OCI-LY3 (cell line): ENCODE measurements around the gene AHNAK.

Source experiments
- H2AFZ ChIP-seq: fragments of 200-600, 300-600 bp; shearing (Covaris generic); 2 replicates; pipeline ENCODE4 v1.6.0; 2014; ENCODE audit warnings: antibody characterized with exemption, low read depth, low read length
- H3K27ac ChIP-seq: fragments of 200-600, 300-600 bp; sonication (generic); 2 replicates; pipeline ENCODE4 v1.5.1; 2014; ENCODE audit warnings: mild to moderate bottlenecking, low read length, moderate library complexity, mixed read lengths
- H3K27me3 ChIP-seq: fragments of 200-600, 300-600 bp; sonication (generic); 2 replicates; pipeline ENCODE4 v1.6.1; 2014; ENCODE audit warnings: low read depth, low read length, mixed read lengths
- H3K36me3 ChIP-seq: fragments of 200-600, 300-600 bp; sonication (generic); replicated peaks from 2 replicates; pipeline ENCODE3; 2014; ENCODE audit warnings: low read depth, low read length, mixed read lengths
- H3K4me1 ChIP-seq: fragments of 300-600, 200-600 bp; sonication (generic); 2 replicates; pipeline ENCODE4 v1.6.1; 2014; ENCODE audit warnings: low read length, mixed read lengths
- H3K4me2 ChIP-seq: fragments of 200-600, 300-600 bp; sonication (generic); 2 replicates; pipeline ENCODE4 v1.6.1; 2014; ENCODE audit warnings: low read length, mixed read lengths
- H3K4me3 ChIP-seq: fragments of 300-600, 200-600 bp; sonication (generic); 2 replicates; pipeline ENCODE4 v1.5.1; 2014; ENCODE audit warnings: antibody characterized with exemption, mild to moderate bottlenecking, low read length, moderate library complexity
- H3K79me2 ChIP-seq: fragments of 300-600, 200-600 bp; shearing (Covaris generic); 2 replicates; pipeline ENCODE4 v1.6.1; 2014; ENCODE audit warnings: mild to moderate bottlenecking, low read length, mixed read lengths
- H3K9ac ChIP-seq: fragments of 300-600, 200-600 bp; shearing (Covaris generic); 2 replicates; pipeline ENCODE4 v1.6.0; 2014; ENCODE audit warnings: mild to moderate bottlenecking, low read length, moderate library complexity
- H3K9me3 ChIP-seq: fragments of 200-600, 300-600 bp; shearing (Covaris generic); 2 replicates; pipeline ENCODE4 v1.6.1; 2014; ENCODE audit warnings: low read length, mixed read lengths; ENCODE audit not compliant: insufficient read depth
- H4K20me1 ChIP-seq: fragments of 200-600, 300-600 bp; sonication (generic); 2 replicates; pipeline ENCODE4 v1.6.1; 2016; ENCODE audit warnings: low read length, mixed read lengths; ENCODE audit not compliant: insufficient read depth
- EZH2phosphoT487 ChIP-seq: fragments of 200-600 bp; shearing (Covaris generic); IDR thresholded peaks from 2 replicates; pipeline ENCODE4 v1.6.1; 2018; ENCODE audit warnings: antibody characterized with exemption, mixed run types, low read depth
- TF ChIP-seq, protein P1 (sequence below): fragments of 200-600, 300-600 bp; sonication (generic); IDR thresholded peaks from 2 replicates; pipeline ENCODE4 v1.5.1; 2014; ENCODE audit warnings: antibody characterized with exemption, low read length, low read depth

Gene AHNAK

DNA sequence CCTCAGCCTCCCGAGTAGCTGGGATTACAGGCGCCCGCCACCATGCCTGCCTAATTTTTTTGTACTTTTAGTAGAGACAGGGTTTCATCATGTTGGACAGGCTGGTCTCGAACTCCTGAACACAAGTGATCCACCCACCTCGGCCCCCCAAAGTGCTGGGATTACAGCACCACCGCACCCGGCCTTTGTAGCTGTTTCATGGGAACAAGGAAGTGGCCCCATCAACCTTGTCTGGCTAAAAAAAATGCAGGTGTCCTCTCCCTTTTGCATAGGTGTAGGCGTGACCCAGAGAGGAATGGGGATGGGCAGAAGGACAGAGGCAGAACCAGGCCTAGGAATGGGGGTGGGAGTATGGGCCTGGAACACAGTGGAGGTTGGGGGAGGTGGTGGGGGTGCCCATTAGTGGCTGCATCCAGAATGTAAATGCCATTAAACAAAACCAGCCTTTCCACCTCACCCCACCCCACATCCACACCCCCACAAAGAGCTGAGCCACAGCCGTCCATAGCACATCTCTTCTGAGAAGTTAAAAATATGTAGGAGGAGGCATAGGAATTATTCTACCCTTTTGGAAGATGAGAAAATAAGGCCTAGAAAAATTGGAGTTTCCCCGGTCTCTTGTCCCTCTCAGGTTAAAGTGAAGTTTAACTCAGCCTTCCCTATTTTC lies 150.6 kb downstream of the AHNAK start:
- no peak overlapping the region for H3K27ac ChIP-seq
- no peak overlapping the region for H3K4me2 ChIP-seq
- H3K4me1 ChIP-seq = peaks cover 4% of the 10 kb centered on the region
- H3K9me3 ChIP-seq = no peaks in the 10 kb centered on the region
- no peak overlapping the region for H3K9ac ChIP-seq
- TF ChIP-seq EZH2phosphoT487 = no peak
- TF ChIP-seq, protein P1, sequence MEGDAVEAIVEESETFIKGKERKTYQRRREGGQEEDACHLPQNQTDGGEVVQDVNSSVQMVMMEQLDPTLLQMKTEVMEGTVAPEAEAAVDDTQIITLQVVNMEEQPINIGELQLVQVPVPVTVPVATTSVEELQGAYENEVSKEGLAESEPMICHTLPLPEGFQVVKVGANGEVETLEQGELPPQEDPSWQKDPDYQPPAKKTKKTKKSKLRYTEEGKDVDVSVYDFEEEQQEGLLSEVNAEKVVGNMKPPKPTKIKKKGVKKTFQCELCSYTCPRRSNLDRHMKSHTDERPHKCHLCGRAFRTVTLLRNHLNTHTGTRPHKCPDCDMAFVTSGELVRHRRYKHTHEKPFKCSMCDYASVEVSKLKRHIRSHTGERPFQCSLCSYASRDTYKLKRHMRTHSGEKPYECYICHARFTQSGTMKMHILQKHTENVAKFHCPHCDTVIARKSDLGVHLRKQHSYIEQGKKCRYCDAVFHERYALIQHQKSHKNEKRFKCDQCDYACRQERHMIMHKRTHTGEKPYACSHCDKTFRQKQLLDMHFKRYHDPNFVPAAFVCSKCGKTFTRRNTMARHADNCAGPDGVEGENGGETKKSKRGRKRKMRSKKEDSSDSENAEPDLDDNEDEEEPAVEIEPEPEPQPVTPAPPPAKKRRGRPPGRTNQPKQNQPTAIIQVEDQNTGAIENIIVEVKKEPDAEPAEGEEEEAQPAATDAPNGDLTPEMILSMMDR = no peak
- H3K27me3 ChIP-seq = no peaks in the 10 kb centered on the region
- no peak overlapping the region for H3K4me3 ChIP-seq
- H4K20me1 ChIP-seq = no peaks in the 10 kb centered on the region
- no peaks in the 10 kb centered on the region for H3K36me3 ChIP-seq
- no peak overlapping the region for H2AFZ ChIP-seq
- no peaks in the 10 kb centered on the region for H3K79me2 ChIP-seq

DNA sequence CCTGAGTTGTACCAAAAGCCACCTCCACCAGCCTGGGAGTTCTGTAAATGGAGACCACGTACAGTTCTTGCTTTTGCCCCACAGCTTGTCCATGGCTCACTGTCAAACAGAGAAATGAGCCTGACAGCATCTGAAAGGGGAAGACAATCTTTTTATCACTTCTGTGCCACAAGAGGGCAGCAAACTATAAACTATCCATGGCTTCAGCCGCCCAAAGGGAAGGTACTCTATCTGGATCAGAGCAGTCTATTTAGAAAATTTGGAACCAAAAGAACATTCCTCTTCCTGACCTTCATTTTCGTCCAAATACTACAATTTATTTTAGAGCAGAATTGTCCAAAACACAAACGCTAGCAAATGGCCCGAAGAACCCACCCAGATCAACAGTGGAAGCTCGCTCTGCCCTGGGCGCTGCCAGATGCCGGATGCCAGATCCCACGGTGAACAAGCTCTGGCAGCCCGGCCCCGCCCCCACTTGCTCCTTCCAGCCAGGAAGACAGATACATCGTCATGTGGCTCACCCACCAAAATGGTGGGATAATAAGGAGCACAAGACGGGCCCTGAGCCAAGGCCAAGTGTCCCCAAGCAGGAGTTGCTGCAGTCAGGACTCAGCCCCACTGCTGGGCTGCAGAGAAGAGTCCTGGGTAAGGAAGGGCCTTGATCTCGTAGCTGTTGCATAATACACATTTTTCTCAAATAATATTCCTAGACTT lies 151.6 kb downstream of the AHNAK start:
- H3K9ac ChIP-seq = no peak overlapping the region
- peak overlapping the region; percentile 21; the same call in 1 of the 2 replicates for H3K4me2 ChIP-seq
- peaks cover 4% of the 10 kb centered on the region for H3K4me1 ChIP-seq
- H3K79me2 ChIP-seq = no peaks in the 10 kb centered on the region
- H3K27ac ChIP-seq = no peak overlapping the region
- no peaks in the 10 kb centered on the region for H3K27me3 ChIP-seq
- no peaks in the 10 kb centered on the region for H4K20me1 ChIP-seq
- TF ChIP-seq EZH2phosphoT487 = no peak
- TF ChIP-seq, protein P1 = peak; percentile 96
- H3K4me3 ChIP-seq = no peak overlapping the region
- H3K36me3 ChIP-seq = no peaks in the 10 kb centered on the region
- no peaks in the 10 kb centered on the region for H3K9me3 ChIP-seq
- no peak overlapping the region for H2AFZ ChIP-seq

GRCh38 chr11:62393735-62394134 lies 152.9 kb downstream of the AHNAK start:
- Histone ChIP-seq H3K36me3 (no peaks in the 10 kb centered on the region), H3K9ac (no peak overlapping the region), H3K4me3 (no peak overlapping the region), H4K20me1 (no peaks in the 10 kb centered on the region), H2AFZ (no peak overlapping the region), H3K4me2 (no peak overlapping the region), H3K9me3 (no peaks in the 10 kb centered on the region), H3K4me1 (peaks cover 4% of the 10 kb centered on the region), H3K27ac (no peak overlapping the region), H3K79me2 (no peaks in the 10 kb centered on the region), H3K27me3 (no peaks in the 10 kb centered on the region)
- TF ChIP-seq EZH2phosphoT487 = no peak
- TF ChIP-seq, protein P1 = no peak

- Histone ChIP-seq H2AFZ (no peak overlapping the region), H3K36me3 (no peaks in the 10 kb centered on the region), H3K4me3 (no peak overlapping the region), H3K4me2 (no peak overlapping the region), H4K20me1 (no peaks in the 10 kb centered on the region), H3K79me2 (no peaks in the 10 kb centered on the region), H3K4me1 (peaks cover 4% of the 10 kb centered on the region), H3K27ac (no peak overlapping the region), H3K9ac (no peak overlapping the region), H3K27me3 (no peaks in the 10 kb centered on the region), H3K9me3 (no peaks in the 10 kb centered on the region)
- TF ChIP-seq, protein P1 = peak; percentile 70
- no peak for TF ChIP-seq EZH2phosphoT487
These were observed 153.5 kb downstream of the AHNAK start for GRCh38 chr11:62393061-62393611.
